Measurements from ENCODE around the gene SAT1. TPM values are rescaled to one million over a fixed set of nuclear protein-coding genes. Genes with fewer than 3 reads are reported as not detected.

The SAT1 gene
- 345 to 460 TPM (median 395 TPM) in 5 replicates for total RNA-seq (2022; extraction: Qiagen RNA extraction)

GRCh38 chrX:23782863-23783588, at the start of gene SAT1:
Gene SAT1, plus strand, starts transcription at chrX:23783173. Its CDS starts 179 bp downstream, at chrX:23783352.

GRCh38 chrX:23742697-23743622, 40.0 kb upstream of the SAT1 start, which contains the start of gene ACOT9:
Gene ACOT9, minus strand, starts transcription at chrX:23743276. Its CDS starts 132 bp downstream, at chrX:23743144.

Other genes with a start within 250 kb of the SAT1 start
- 246 to 283 TPM (median 273 TPM) in 5 replicates for gene PRDX4, start 115.7 kb upstream of the SAT1 start, total RNA-seq (2022; extraction: Qiagen RNA extraction)
- gene ACOT9, start 39.9 kb upstream of the SAT1 start, total RNA-seq (2022; extraction: Qiagen RNA extraction): 93.2 to 106 TPM (median 94.7 TPM) in 5 replicates
- 28.1 to 29.6 TPM (median 28.7 TPM) in 5 replicates for gene APOO, start 124.8 kb downstream of the SAT1 start, total RNA-seq (2022; extraction: Qiagen RNA extraction)
- gene CXorf58, start 124.8 kb downstream of the SAT1 start, total RNA-seq (2022; extraction: Qiagen RNA extraction): 0.07 to 0.22 TPM (median 0.13 TPM) in 4 of 5 replicates, not detected in the other
- 3.1 to 3.6 TPM (median 3.2 TPM) in 5 replicates for gene KLHL15, start 244.0 kb downstream of the SAT1 start, total RNA-seq (2022; extraction: Qiagen RNA extraction)